Calu3 (cell line): Measurements from ENCODE around the gene ATXN7. TPM values are rescaled to one million over a fixed set of nuclear protein-coding genes. Genes with fewer than 3 reads are reported as not detected.
A peak's percentile ranks its signal among the peaks of the same experiment; 100 is the strongest.

Experiments used
- BruUV-seq: library from RNA; stranded (reverse); fragments of 400-500 nt; replicated peaks from 2 replicates; lab custom pipeline; 2021; lab: Mats Ljungman, UMichigan
- CTCF ChIA-PET: fragments of 300-600 bp; sonication (Branson Sonifier 250); formaldehyde crosslinking; loops from one replicate; lab custom pipeline; 2022; ENCODE audit warnings: antibody characterized with exemption; lab: Charles Lee
- DNase-seq: peaks from one replicate; pipeline ENCODE4 v3.0.0; 2022
- H3K27ac Mint-ChIP-seq: one replicate; pipeline ENCODE4 v1.8.0; 2022; ENCODE audit warnings: mixed read lengths; ENCODE audit not compliant: unreplicated experiment
- H3K27me3 Mint-ChIP-seq: one replicate; pipeline ENCODE4 v1.8.0; 2022; ENCODE audit warnings: mixed read lengths; ENCODE audit not compliant: unreplicated experiment
- H3K36me3 Mint-ChIP-seq: one replicate; pipeline ENCODE4 v1.8.0; 2022; ENCODE audit warnings: mild to moderate bottlenecking, moderate library complexity, mixed read lengths; ENCODE audit not compliant: insufficient read depth, unreplicated experiment
- H3K4me1 Mint-ChIP-seq: one replicate; pipeline ENCODE4 v1.8.0; 2022; ENCODE audit warnings: mild to moderate bottlenecking, low read depth, mixed read lengths; ENCODE audit not compliant: unreplicated experiment
- H3K4me3 Mint-ChIP-seq: one replicate; pipeline ENCODE4 v1.8.0; 2022; ENCODE audit warnings: mild to moderate bottlenecking, low read depth, moderate library complexity, mixed read lengths; ENCODE audit not compliant: unreplicated experiment
- H3K9me3 Mint-ChIP-seq: one replicate; pipeline ENCODE4 v1.8.0; 2022; ENCODE audit warnings: low read depth, mixed read lengths; ENCODE audit not compliant: unreplicated experiment
- intact Hi-C: fragments of 100-400 bp; cut with micrococcal nuclease; formaldehyde crosslinking; loops from one replicate; pipeline ENCODE4 v1.10.0; 2022; ENCODE audit not compliant: unreplicated experiment
- total RNA-seq: library from RNA; stranded (reverse); gene quantifications from 2 replicates; pipeline ENCODE4 v1.2.3, GENCODE V29; 2022
- TF ChIP-seq, protein P1 (sequence below): fragments of 200-600 bp; IDR thresholded peaks from one replicate; pipeline ENCODE4 v1.8.0; 2022; ENCODE audit warnings: antibody characterized with exemption; ENCODE audit not compliant: unreplicated experiment

The ATXN7 gene
- total RNA-seq, 1 experiment from 2014 or later: 31.2 TPM

DNA sequence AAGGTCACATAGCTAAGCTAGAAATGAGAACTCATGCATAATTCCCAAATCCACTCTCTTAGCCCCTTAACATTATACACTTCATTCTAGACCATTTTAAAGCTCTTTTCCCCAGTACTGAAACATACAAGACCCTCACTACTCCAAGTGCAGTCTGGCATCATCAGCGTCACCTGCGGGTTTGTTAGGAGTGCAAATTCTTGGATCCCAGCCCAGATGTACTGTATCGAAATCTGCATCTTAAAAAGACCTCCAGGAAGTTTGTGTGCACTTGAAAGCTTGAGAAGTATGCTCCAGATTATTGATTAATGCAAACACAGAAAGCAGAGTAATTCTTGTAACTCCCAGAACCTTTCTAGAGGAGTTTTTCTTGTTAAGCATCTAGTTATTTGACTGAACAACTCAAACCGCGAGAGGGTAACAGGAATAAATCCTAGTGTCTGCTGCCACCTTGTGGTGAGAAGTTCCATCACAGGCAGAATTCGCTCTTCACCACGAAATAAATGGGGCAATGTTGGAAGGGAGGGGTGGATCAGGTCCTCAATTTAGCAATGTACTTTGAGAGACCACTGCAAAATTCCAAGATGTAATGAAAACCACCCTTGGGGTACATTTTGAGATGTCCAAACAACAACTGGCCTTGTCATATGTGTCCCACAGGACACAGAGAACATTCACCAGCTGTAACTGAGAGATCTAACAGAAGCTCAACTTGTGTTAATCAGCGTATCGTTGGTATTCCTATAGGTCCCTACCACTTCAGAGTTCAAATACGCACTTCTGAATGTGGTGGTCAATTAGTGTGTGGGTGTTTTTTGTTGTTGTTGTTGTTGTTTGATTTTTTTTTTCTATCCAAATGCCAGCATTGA is 45.2 kb upstream of the ATXN7 start:
- no peaks in the 10 kb centered on the region for H3K36me3 Mint-ChIP-seq
- CTCF ChIA-PET: interaction anchor here (0.5 to 1.6 kb wide), 7 partner anchors 14 to 945 kb away, joined by 3 to 8 read pairs (median 3); no protein-coding TSS in a partner anchor
- peak; percentile 66 for DNase-seq
- no peaks in the 10 kb centered on the region for H3K27me3 Mint-ChIP-seq
- H3K9me3 Mint-ChIP-seq: no peaks in the 10 kb centered on the region
- no peak overlapping the region for H3K4me3 Mint-ChIP-seq
- no TSS peak for BruUV-seq
- peaks cover 26% of the 10 kb centered on the region for H3K4me1 Mint-ChIP-seq
- TF ChIP-seq, protein P1, sequence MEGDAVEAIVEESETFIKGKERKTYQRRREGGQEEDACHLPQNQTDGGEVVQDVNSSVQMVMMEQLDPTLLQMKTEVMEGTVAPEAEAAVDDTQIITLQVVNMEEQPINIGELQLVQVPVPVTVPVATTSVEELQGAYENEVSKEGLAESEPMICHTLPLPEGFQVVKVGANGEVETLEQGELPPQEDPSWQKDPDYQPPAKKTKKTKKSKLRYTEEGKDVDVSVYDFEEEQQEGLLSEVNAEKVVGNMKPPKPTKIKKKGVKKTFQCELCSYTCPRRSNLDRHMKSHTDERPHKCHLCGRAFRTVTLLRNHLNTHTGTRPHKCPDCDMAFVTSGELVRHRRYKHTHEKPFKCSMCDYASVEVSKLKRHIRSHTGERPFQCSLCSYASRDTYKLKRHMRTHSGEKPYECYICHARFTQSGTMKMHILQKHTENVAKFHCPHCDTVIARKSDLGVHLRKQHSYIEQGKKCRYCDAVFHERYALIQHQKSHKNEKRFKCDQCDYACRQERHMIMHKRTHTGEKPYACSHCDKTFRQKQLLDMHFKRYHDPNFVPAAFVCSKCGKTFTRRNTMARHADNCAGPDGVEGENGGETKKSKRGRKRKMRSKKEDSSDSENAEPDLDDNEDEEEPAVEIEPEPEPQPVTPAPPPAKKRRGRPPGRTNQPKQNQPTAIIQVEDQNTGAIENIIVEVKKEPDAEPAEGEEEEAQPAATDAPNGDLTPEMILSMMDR: peak; percentile 62
- intact Hi-C loops: loop anchor here (1.0 to 10.0 kb wide), 4 partner anchors 156 to 467 kb away; no protein-coding TSS in a partner anchor
- H3K27ac Mint-ChIP-seq: no peak overlapping the region

DNA sequence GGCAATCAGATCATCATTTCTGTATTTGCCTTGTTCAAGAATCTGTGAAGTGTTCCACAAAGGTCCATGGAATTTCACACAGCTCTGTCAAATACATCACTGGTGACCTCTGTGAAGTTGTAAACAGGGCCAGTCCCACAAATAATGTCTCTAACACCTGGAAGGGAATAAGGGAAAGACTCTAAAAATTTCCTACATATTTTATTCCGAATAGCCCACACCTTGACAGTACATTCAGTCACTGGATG is 44.6 kb upstream of the ATXN7 start, which contains the start of gene C3orf49:
TSS of gene C3orf49 (plus strand) at position 149 of the 248 bp plus-strand sequence. CDS start 173 bp downstream, outside the sequence.
- CTCF ChIA-PET: interaction anchor here (0.6 to 1.6 kb wide), 5 partner anchors 157 to 945 kb away, joined by 3 to 8 read pairs (median 3); no protein-coding TSS in a partner anchor
- H3K9me3 Mint-ChIP-seq: no peaks in the 10 kb centered on the region
- no peak within 1 kb of the TSS for H3K4me3 Mint-ChIP-seq
- BruUV-seq: no TSS peak
- no peak for DNase-seq
- H3K36me3 Mint-ChIP-seq: no peaks in the 10 kb centered on the region
- H3K4me1 Mint-ChIP-seq: peaks cover 26% of the 10 kb centered on the region
- intact Hi-C loops: loop anchor here (2.0 to 10.0 kb wide), 2 partner anchors 156 to 244 kb away; no protein-coding TSS in a partner anchor
- H3K27ac Mint-ChIP-seq: no peak within 1 kb of the TSS
- TF ChIP-seq, protein P1: no peak
- H3K27me3 Mint-ChIP-seq: no peaks in the 10 kb centered on the region

DNA sequence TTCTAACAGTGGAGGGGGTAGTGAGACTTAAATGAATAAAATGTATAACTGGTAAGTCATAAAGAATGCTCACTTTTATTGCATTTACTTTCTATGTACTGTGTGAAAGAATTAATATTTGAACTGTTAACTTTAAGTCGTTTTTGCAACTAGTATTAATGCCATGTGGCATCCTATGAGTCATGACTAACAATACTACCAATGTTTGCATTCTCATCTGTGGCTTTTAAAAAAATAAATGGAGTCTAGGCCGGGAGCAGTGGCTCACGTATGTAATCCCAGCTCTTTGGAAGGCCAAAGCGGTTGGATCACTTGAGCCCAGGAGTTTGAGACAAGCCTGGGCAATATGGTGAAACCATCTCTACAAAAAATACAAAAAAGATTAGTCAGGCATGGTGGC is 39.4 kb upstream of the ATXN7 start:
- CTCF ChIA-PET: interaction anchor here (0.6 to 0.7 kb wide), 2 partner anchors 136 to 163 kb away, joined by 6 to 7 read pairs; no protein-coding TSS in a partner anchor
- Mint-ChIP-seq H3K36me3 (no peaks in the 10 kb centered on the region), H3K4me1 (no peaks in the 10 kb centered on the region), H3K27me3 (no peaks in the 10 kb centered on the region), H3K27ac (no peak overlapping the region), H3K4me3 (no peak overlapping the region), H3K9me3 (no peaks in the 10 kb centered on the region)
- TF ChIP-seq, protein P1: no peak
- BruUV-seq: no TSS peak
- no peak for DNase-seq
- intact Hi-C loops: no loop called here

DNA sequence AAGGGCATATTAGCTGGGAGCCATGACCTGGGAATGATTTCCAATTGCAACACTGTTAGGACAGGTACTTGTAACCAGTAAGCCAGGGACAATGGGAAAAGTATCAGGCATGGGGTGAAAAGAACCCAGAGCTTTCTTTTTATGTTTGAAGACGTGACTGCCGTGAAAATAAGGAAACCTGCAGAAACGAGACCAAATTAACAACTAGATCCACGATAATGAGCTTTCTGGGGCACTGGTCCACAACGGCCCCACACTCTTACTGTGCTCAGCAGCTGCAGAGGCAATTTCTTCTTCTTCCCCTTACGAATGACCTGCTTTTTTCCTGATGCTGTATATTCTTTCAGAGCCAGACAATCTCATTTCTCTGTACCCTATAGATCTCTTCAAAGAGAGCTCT is 33.1 kb upstream of the ATXN7 start:
- CTCF ChIA-PET: no interaction called here
- BruUV-seq: no TSS peak
- no peak for DNase-seq
- H3K36me3 Mint-ChIP-seq: peaks cover 15% of the 10 kb centered on the region
- TF ChIP-seq, protein P1: no peak
- H3K4me3 Mint-ChIP-seq: no peak overlapping the region
- no peaks in the 10 kb centered on the region for H3K27me3 Mint-ChIP-seq
- H3K27ac Mint-ChIP-seq: no peak overlapping the region
- H3K4me1 Mint-ChIP-seq: no peaks in the 10 kb centered on the region
- intact Hi-C loops: no loop called here
- H3K9me3 Mint-ChIP-seq: no peaks in the 10 kb centered on the region
